Hematopoietic multipotent progenitor cell treated with erythropoietin and hydrocortisone succinate and interleukin-3 and kit ligand, for 4 days (in vitro differentiated cells): ENCODE data around the gene FAM13A.
"Not testable (repeated sequence)": the region's sequence is repeated elsewhere in the genome, so short reads cannot be mapped to it uniquely, and the experiment has no call there.

Source experiments
- DNase-seq: peaks from one replicate; pipeline ENCODE4 v3.0.0-alpha.2; 2015

Gene FAM13A

GRCh38 chr4:88892646-88893045 lies 164.3 kb downstream of the FAM13A start:
- DNase-seq, result no peak

GRCh38 chr4:88891636-88892035 lies 165.3 kb downstream of the FAM13A start:
- no peak for DNase-seq

- DNase-seq, result not testable (repeated sequence)
Measured at GRCh38 chr4:88887409-88887808, 169.6 kb downstream of the FAM13A start.

- no peak for DNase-seq
Measured at GRCh38 chr4:88881227-88881569, 175.8 kb downstream of the FAM13A start.

GRCh38 chr4:88880501-88881226 lies 176.3 kb downstream of the FAM13A start:
- no peak for DNase-seq

GRCh38 chr4:88879991-88880390 lies 177.0 kb downstream of the FAM13A start:
- no peak for DNase-seq

- no peak for DNase-seq
Measured at GRCh38 chr4:88878642-88879041, 178.3 kb downstream of the FAM13A start.

GRCh38 chr4:88870428-88870827 lies 186.6 kb downstream of the FAM13A start:
- DNase-seq, result no peak

GRCh38 chr4:88868510-88868909 lies 188.5 kb downstream of the FAM13A start:
- no peak for DNase-seq

- DNase-seq, result no peak
Measured at GRCh38 chr4:88866862-88867550, 190.0 kb downstream of the FAM13A start.

GRCh38 chr4:88865466-88865865 lies 191.5 kb downstream of the FAM13A start:
- DNase-seq, result no peak

- no peak for DNase-seq
Measured at GRCh38 chr4:88865046-88865445, 191.9 kb downstream of the FAM13A start.

- no peak for DNase-seq
Measured at GRCh38 chr4:88860586-88860985, 196.4 kb downstream of the FAM13A start.

- DNase-seq, result peak; percentile 4
Measured at GRCh38 chr4:88859191-88859812, 197.7 kb downstream of the FAM13A start.

GRCh38 chr4:88858752-88859151 lies 198.2 kb downstream of the FAM13A start:
- DNase-seq, result peak; percentile 88

GRCh38 chr4:88857588-88857987 lies 199.4 kb downstream of the FAM13A start:
- no peak for DNase-seq

GRCh38 chr4:88854481-88854880 lies 202.5 kb downstream of the FAM13A start:
- DNase-seq, result no peak

- not testable (repeated sequence) for DNase-seq
Measured at GRCh38 chr4:88853583-88853982, 203.4 kb downstream of the FAM13A start.

GRCh38 chr4:88846206-88846790 lies 210.7 kb downstream of the FAM13A start:
- no peak for DNase-seq

- DNase-seq, result no peak
Measured at GRCh38 chr4:88843067-88843685, 213.8 kb downstream of the FAM13A start.

GRCh38 chr4:88841635-88842034 lies 215.3 kb downstream of the FAM13A start:
- DNase-seq, result no peak

- no peak for DNase-seq
Measured at GRCh38 chr4:88836216-88836615, 220.8 kb downstream of the FAM13A start.

- DNase-seq, result no peak
Measured at GRCh38 chr4:88831031-88831430, 226.0 kb downstream of the FAM13A start.
